ENCODE measurements around the gene AP1S3.

DNA sequence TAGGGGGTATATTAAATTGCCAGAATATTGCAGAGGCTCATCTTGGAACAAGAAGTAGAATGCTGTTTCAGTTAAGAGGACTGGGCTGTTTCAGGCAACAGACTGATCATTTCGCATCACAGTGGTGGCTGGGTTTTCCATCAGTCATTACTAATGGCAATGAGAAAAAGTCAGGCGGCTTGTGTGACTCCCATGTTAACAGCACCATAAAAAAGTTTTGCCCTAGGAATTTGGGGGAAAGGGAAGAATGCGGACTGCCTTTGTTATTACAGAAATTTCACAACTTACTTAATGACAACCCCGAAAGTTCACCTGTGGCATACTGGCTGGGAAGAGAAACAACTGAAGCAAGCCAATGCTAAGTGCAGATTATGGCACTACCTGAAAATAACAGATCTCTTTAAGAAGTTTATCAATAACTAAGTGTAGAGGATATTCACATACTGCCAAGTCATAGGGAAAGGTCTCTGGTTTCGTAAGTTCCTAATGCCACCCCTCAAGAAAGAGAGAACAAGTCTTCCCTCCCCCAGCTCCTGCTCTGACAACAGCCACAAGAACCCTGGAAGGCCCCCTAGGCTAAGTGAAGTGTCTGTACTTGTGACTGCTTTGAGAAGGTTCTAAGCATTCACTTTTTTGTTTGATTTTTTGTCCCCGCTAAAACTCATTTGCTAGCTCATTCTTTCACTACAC is 40.5 kb upstream of the AP1S3 start:
- no peak for TF ChIP-seq CTCF (IDR thresholded peaks at IDR 0.05)
- no peak for TF ChIP-seq ZNF138 (CRISPR knock-in tag; conservative IDR thresholded peaks at IDR 0.05)
- TF ChIP-seq SP1 (CRISPR knock-in tag; conservative IDR thresholded peaks at IDR 0.05), result no peak
- TF ChIP-seq, protein P1, sequence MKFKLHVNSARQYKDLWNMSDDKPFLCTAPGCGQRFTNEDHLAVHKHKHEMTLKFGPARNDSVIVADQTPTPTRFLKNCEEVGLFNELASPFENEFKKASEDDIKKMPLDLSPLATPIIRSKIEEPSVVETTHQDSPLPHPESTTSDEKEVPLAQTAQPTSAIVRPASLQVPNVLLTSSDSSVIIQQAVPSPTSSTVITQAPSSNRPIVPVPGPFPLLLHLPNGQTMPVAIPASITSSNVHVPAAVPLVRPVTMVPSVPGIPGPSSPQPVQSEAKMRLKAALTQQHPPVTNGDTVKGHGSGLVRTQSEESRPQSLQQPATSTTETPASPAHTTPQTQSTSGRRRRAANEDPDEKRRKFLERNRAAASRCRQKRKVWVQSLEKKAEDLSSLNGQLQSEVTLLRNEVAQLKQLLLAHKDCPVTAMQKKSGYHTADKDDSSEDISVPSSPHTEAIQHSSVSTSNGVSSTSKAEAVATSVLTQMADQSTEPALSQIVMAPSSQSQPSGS (CRISPR knock-in tag; IDR thresholded peaks at IDR 0.05; ENCODE audit: borderline replicate concordance, low read depth), result no peak
- no peak for TF ChIP-seq NFYB (CRISPR knock-in tag; conservative IDR thresholded peaks at IDR 0.05; ENCODE audit: low read depth)
- no peak for TF ChIP-seq CREB1 (CRISPR knock-in tag; IDR thresholded peaks at IDR 0.05)
- no peak for TF ChIP-seq ZBTB21 (CRISPR knock-in tag; IDR thresholded peaks at IDR 0.05; ENCODE audit: borderline replicate concordance)
- TF ChIP-seq ATF3 (CRISPR knock-in tag; conservative IDR thresholded peaks at IDR 0.05), result no peak
- no peak for TF ChIP-seq ZNF263 (CRISPR knock-in tag; IDR thresholded peaks at IDR 0.05; ENCODE audit: low read depth)
- TF ChIP-seq FOXK1 (CRISPR knock-in tag; IDR thresholded peaks at IDR 0.05), result no peak
- no peak for TF ChIP-seq MLX (CRISPR knock-in tag; IDR thresholded peaks at IDR 0.05)
- no peak for TF ChIP-seq ZNF423 (CRISPR knock-in tag; IDR thresholded peaks at IDR 0.05)
- no peak for TF ChIP-seq ATF6 (CRISPR knock-in tag; IDR thresholded peaks at IDR 0.05)
